HepG2 (cell line): ENCODE results near the gene RAE1. TPM values are rescaled to one million over a fixed set of nuclear protein-coding genes. Genes with fewer than 3 reads are reported as not detected.

Experiments
- ATM ChIP-seq: fragments of 450-650 bp; IDR thresholded peaks from 2 replicates; pipeline ENCODE4 v1.7.1; 2017; ENCODE audit warnings: mild to moderate bottlenecking, borderline replicate concordance
- FOXC1 ChIP-seq: sonication (generic); formaldehyde crosslinking; IDR thresholded peaks from 2 replicates; pipeline ENCODE4 v1.8.0; 2022; ENCODE audit warnings: mild to moderate bottlenecking, missing genetic modification reagents, borderline replicate concordance
- FOXJ3 ChIP-seq: sonication (generic); formaldehyde crosslinking; IDR thresholded peaks from 2 replicates; pipeline ENCODE4 v1.4.0; 2020; ENCODE audit warnings: missing genetic modification reagents, mild to moderate bottlenecking, borderline replicate concordance
- GATAD2A ChIP-seq: IDR thresholded peaks from 2 replicates; pipeline ENCODE4 v1.6.1; 2016
- MED8 ChIP-seq: sonication (generic); formaldehyde crosslinking; IDR thresholded peaks from 2 replicates; pipeline ENCODE4 v1.8.1; 2023; ENCODE audit warnings: mild to moderate bottlenecking, missing genetic modification reagents; ENCODE audit not compliant: insufficient replicate concordance
- MEF2D ChIP-seq: sonication (generic); formaldehyde crosslinking; IDR thresholded peaks from 2 replicates; pipeline ENCODE4 v1.5.1; 2020; ENCODE audit warnings: mild to moderate bottlenecking, missing genetic modification reagents
- PHF21A ChIP-seq: sonication (generic); formaldehyde crosslinking; IDR thresholded peaks from 2 replicates; pipeline ENCODE4 v1.5.0; 2020; ENCODE audit warnings: mild to moderate bottlenecking, missing genetic modification reagents
- TEAD2 ChIP-seq: sonication (generic); formaldehyde crosslinking; IDR thresholded peaks from 2 replicates; pipeline ENCODE4 v1.9.0; 2021; ENCODE audit warnings: missing genetic modification reagents
- TRIM24 ChIP-seq: sonication (generic); formaldehyde crosslinking; IDR thresholded peaks from 2 replicates; pipeline ENCODE4 v1.8.0; 2022; ENCODE audit warnings: mild to moderate bottlenecking, missing genetic modification reagents
- ZBTB26 ChIP-seq: IDR thresholded peaks from 2 replicates; pipeline ENCODE4 v1.6.1; 2016; ENCODE audit warnings: missing compliant biosample characterization, missing genetic modification reagents, borderline replicate concordance
- ZFP91 ChIP-seq: sonication (generic); formaldehyde crosslinking; IDR thresholded peaks from 2 replicates; pipeline ENCODE4 v1.9.0; 2022; ENCODE audit warnings: missing genetic modification reagents, mild to moderate bottlenecking, borderline replicate concordance
- ZNF234 ChIP-seq: sonication (generic); formaldehyde crosslinking; conservative IDR thresholded peaks from 2 replicates; pipeline ENCODE4 v1.5.1; 2020; ENCODE audit warnings: mild to moderate bottlenecking, missing genetic modification reagents
- ZNF24 ChIP-seq: fragments of 450-650 bp; IDR thresholded peaks from 2 replicates; pipeline ENCODE4 v1.6.1; 2017; ENCODE audit warnings: antibody characterized with exemption, mild to moderate bottlenecking
- ZNF326 ChIP-seq: sonication (generic); formaldehyde crosslinking; IDR thresholded peaks from 2 replicates; pipeline ENCODE4 v1.4.0; 2020; ENCODE audit warnings: missing genetic modification reagents, borderline replicate concordance
- ZNF503 ChIP-seq: sonication (generic); formaldehyde crosslinking; IDR thresholded peaks from 2 replicates; pipeline ENCODE4 v1.4.0; 2020; ENCODE audit warnings: missing genetic modification reagents
- ZNF530 ChIP-seq: sonication (generic); formaldehyde crosslinking; IDR thresholded peaks from 2 replicates; pipeline ENCODE4 v1.5.0; 2020; ENCODE audit warnings: low read depth, mild to moderate bottlenecking, missing genetic modification reagents
- ZNF678 ChIP-seq: sonication (generic); formaldehyde crosslinking; IDR thresholded peaks from 2 replicates; pipeline ENCODE4 v1.4.0; 2020; ENCODE audit warnings: mild to moderate bottlenecking, missing genetic modification reagents
- ZNF768 ChIP-seq: sonication (generic); formaldehyde crosslinking; IDR thresholded peaks from 2 replicates; pipeline ENCODE4 v1.4.0; 2020; ENCODE audit warnings: missing genetic modification reagents
- ZSCAN30 ChIP-seq: sonication (generic); formaldehyde crosslinking; IDR thresholded peaks from 2 replicates; pipeline ENCODE4 v1.5.0; 2020; ENCODE audit warnings: mild to moderate bottlenecking, missing genetic modification reagents
- polyA plus RNA-seq, 8 experiments: library from polyadenylated mRNA; depleted of rRNA in 3 of 8; stranded (reverse) in 7 of 8; unstranded in 1 of 8; fragments of >200 nt; fragmentation: Illumina TruSeq in 4 of 8; extraction: Trizol in 4 of 8; gene quantifications; 2 replicates each; pipeline versions ENCODE4 v1.2.1 to v1.2.3, GENCODE V29; 2011 to 2016; ENCODE audit warnings: low read depth in 4 of 8, missing spikeins in 1 of 8, mixed read lengths in 1 of 8; ENCODE audit not compliant: insufficient read depth in 1 of 8
- total RNA-seq, 5 experiments: library from RNA; depleted of rRNA; stranded (reverse); fragments of >200 nt; fragmentation: Illumina TruSeq; extraction: Trizol; gene quantifications; 2 replicates each; pipeline ENCODE4 v1.2.3, GENCODE V29; 2016; ENCODE audit warnings: low read depth in 1 of 5
- TF ChIP-seq, protein P1 (sequence below): fragments of 450-650 bp; IDR thresholded peaks from 2 replicates; pipeline ENCODE4 v1.6.1; 2017
- TF ChIP-seq, protein P2 (sequence below): sonication (generic); formaldehyde crosslinking; IDR thresholded peaks from 2 replicates; pipeline ENCODE4 v1.4.0; 2020; ENCODE audit warnings: missing genetic modification reagents
- TF ChIP-seq, protein P3 (sequence below): IDR thresholded peaks from 2 replicates; pipeline ENCODE4 v1.6.1; 2016; ENCODE audit warnings: low read depth, borderline replicate concordance

The RAE1 gene
- total and polyA plus RNA-seq, 2 of the 13 experiments (the other 11 are each of a cell fraction or from before 2014, with no cell fraction given) = 36.1 to 72.9 TPM

GRCh38 chr20:57351042-57351783, at the start of gene RAE1 (continued):
- peak; percentile 52; the same call in 1 of the 2 replicates for TF ChIP-seq PHF21A (CRISPR knock-in tag)
- TF ChIP-seq, protein P1, sequence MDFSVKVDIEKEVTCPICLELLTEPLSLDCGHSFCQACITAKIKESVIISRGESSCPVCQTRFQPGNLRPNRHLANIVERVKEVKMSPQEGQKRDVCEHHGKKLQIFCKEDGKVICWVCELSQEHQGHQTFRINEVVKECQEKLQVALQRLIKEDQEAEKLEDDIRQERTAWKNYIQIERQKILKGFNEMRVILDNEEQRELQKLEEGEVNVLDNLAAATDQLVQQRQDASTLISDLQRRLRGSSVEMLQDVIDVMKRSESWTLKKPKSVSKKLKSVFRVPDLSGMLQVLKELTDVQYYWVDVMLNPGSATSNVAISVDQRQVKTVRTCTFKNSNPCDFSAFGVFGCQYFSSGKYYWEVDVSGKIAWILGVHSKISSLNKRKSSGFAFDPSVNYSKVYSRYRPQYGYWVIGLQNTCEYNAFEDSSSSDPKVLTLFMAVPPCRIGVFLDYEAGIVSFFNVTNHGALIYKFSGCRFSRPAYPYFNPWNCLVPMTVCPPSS = no peak
- TF ChIP-seq, protein P2, sequence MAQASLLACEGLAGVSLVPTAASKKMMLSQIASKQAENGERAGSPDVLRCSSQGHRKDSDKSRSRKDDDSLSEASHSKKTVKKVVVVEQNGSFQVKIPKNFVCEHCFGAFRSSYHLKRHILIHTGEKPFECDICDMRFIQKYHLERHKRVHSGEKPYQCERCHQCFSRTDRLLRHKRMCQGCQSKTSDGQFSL (CRISPR knock-in tag) = peak; percentile 59
- TF ChIP-seq TRIM24 (CRISPR knock-in tag) = no peak
- peak; percentile 88 for TF ChIP-seq ZNF678 (CRISPR knock-in tag)
- peak; percentile 88; the same call in 1 of the 2 replicates for TF ChIP-seq ZNF530 (CRISPR knock-in tag)
- TF ChIP-seq, protein P3, sequence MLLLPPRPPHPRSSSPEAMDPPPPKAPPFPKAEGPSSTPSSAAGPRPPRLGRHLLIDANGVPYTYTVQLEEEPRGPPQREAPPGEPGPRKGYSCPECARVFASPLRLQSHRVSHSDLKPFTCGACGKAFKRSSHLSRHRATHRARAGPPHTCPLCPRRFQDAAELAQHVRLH = peak; percentile 61; the same call in 1 of the 2 replicates
- TF ChIP-seq FOXC1 = peak; percentile 90; the same call in 1 of the 2 replicates
- 0 out of 2 replicates have a peak, but pooled peaks have one; percentile 43 for TF ChIP-seq TEAD2 (CRISPR knock-in tag)
- TF ChIP-seq ZBTB26 (CRISPR knock-in tag) = peak; percentile 85; the same call in 1 of the 2 replicates
- TF ChIP-seq ZNF503 (CRISPR knock-in tag) = peak; percentile 43
- peak; percentile 22 for TF ChIP-seq GATAD2A
- TF ChIP-seq ZSCAN30 (CRISPR knock-in tag) = no peak
- TF ChIP-seq ATM = no peak
- TF ChIP-seq FOXJ3 (CRISPR knock-in tag) = peak; percentile 63
- 0 out of 2 replicates have a peak, but pooled peaks have one; percentile 67 for TF ChIP-seq ZNF234
- TF ChIP-seq MEF2D (CRISPR knock-in tag) = no peak; the same call in 1 of the 2 replicates
- TF ChIP-seq ZFP91 (CRISPR knock-in tag) = peak; percentile 95; the same call in 1 of the 2 replicates
- no peak for TF ChIP-seq ZNF326 (CRISPR knock-in tag)
- peak; percentile 84; the same call in 1 of the 2 replicates for TF ChIP-seq ZNF768 (CRISPR knock-in tag)
- TF ChIP-seq ZNF24 = no peak
- no peak for TF ChIP-seq MED8 (CRISPR knock-in tag)
